ENCODE measurements around the gene QRICH2. TPM values are rescaled to one million over a fixed set of nuclear protein-coding genes. Genes with fewer than 3 reads are reported as not detected.
"Not testable (repeated sequence)": the region's sequence is repeated elsewhere in the genome, so short reads cannot be mapped to it uniquely, and the experiment has no call there.

QRICH2 gene
- total RNA-seq, 4 donors from 2014 or later: 2.0 to 8.4 (median 5.2) TPM

- TF ChIP-seq POLR2A (IDR thresholded peaks at IDR 0.05) (no peak), EP300 (IDR thresholded peaks at IDR 0.05) (no peak)
- TF ChIP-seq, protein P1, sequence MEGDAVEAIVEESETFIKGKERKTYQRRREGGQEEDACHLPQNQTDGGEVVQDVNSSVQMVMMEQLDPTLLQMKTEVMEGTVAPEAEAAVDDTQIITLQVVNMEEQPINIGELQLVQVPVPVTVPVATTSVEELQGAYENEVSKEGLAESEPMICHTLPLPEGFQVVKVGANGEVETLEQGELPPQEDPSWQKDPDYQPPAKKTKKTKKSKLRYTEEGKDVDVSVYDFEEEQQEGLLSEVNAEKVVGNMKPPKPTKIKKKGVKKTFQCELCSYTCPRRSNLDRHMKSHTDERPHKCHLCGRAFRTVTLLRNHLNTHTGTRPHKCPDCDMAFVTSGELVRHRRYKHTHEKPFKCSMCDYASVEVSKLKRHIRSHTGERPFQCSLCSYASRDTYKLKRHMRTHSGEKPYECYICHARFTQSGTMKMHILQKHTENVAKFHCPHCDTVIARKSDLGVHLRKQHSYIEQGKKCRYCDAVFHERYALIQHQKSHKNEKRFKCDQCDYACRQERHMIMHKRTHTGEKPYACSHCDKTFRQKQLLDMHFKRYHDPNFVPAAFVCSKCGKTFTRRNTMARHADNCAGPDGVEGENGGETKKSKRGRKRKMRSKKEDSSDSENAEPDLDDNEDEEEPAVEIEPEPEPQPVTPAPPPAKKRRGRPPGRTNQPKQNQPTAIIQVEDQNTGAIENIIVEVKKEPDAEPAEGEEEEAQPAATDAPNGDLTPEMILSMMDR (IDR thresholded peaks at IDR 0.05): no peak
- no peak overlapping the region for H3K27ac ChIP-seq
- no peaks in the 10 kb centered on the region for H3K9me3 ChIP-seq
- H3K4me1 ChIP-seq: no peaks in the 10 kb centered on the region
- WGBS, 2 donors: 86 to 87% methylated on average over 15 of the region's 15 CpGs
- no peak overlapping the region for H3K4me3 ChIP-seq
- no peaks in the 10 kb centered on the region for H3K27me3 ChIP-seq
- DNase-seq (ENCODE audit: low spot score in 2 of 2): no peak
- H3K36me3 ChIP-seq: peaks cover 0 to 78% (median 6%) of the 10 kb centered on the region in 3 donors
These were observed 6.5 kb upstream of the QRICH2 start for GRCh38 chr17:76314392-76315227.

- DNase-seq (ENCODE audit: low spot score in 2 of 2): no peak
- Histone ChIP-seq H3K27me3 (no peaks in the 10 kb centered on the region), H3K36me3 (peaks cover 0 to 81% (median 6%) of the 10 kb centered on the region in 3 donors), H3K4me1 (no peaks in the 10 kb centered on the region), H3K4me3 (no peak overlapping the region), H3K9me3 (no peaks in the 10 kb centered on the region), H3K27ac (no peak overlapping the region)
- WGBS, 2 donors: 29 to 38% methylated on average over 9 of the region's 9 CpGs
- TF ChIP-seq, protein P1 (IDR thresholded peaks at IDR 0.05): no peak
- no peak for TF ChIP-seq EP300 (IDR thresholded peaks at IDR 0.05)
- no peak for TF ChIP-seq POLR2A (IDR thresholded peaks at IDR 0.05)
These were observed 4.7 kb upstream of the QRICH2 start for GRCh38 chr17:76312735-76313134.

GRCh38 chr17:76309461-76309860 is 1.4 kb upstream of the QRICH2 start:
- TF ChIP-seq, protein P1 (IDR thresholded peaks at IDR 0.05): no peak
- DNase-seq (ENCODE audit: low spot score in 2 of 2): no peak
- Histone ChIP-seq H3K27me3 (no peaks in the 10 kb centered on the region), H3K36me3 (peaks cover 0 to 75% (median 6%) of the 10 kb centered on the region in 3 donors), H3K27ac (no peak overlapping the region), H3K4me3 (no peak overlapping the region), H3K9me3 (no peaks in the 10 kb centered on the region), H3K4me1 (no peaks in the 10 kb centered on the region)
- WGBS, 2 donors: 90 to 94% methylated on average over 4 of the region's 4 CpGs

DNA sequence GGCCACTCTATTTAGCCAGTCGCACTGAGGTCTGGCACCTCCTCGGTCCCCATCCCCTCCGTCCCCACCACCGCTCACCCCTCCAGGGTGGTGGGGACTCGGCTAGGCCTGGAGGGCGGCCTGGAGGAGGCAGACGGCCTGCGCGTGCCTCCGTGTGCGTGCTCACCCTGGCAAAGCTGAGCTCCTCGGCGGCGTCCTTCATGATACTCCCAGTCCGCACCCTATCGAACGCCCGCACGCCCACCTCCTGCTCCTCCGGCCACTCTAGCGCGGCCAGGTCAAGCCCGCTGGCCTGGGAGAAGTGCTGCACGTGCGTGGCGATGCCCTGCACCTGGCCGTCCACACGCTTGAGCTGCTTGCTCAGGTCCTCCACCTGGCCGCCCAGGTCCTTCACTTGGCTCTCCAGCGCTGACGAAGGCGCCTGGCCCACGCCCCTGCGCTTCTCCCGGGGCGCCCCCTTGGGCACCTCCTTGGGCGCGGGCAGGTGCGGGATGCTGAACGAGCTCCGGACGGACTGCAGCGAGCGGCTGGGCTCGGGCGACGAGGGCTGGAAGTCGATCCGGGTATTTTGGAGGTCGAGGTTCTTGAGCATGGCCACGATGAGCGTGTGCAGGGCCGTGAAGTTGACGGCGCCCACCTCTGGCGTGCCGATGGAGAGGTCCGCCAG is 644 bp downstream of the QRICH2 start:
- TF ChIP-seq POLR2A (IDR thresholded peaks at IDR 0.05) (no peak), EP300 (IDR thresholded peaks at IDR 0.05) (no peak)
- TF ChIP-seq, protein P1 (IDR thresholded peaks at IDR 0.05): no peak
- H3K4me1 ChIP-seq: no peaks in the 10 kb centered on the region
- no peak overlapping the region for H3K4me3 ChIP-seq
- no peaks in the 10 kb centered on the region for H3K9me3 ChIP-seq
- H3K27me3 ChIP-seq: no peaks in the 10 kb centered on the region
- no peak overlapping the region for H3K27ac ChIP-seq
- H3K36me3 ChIP-seq: peaks cover 0 to 56% (median 6%) of the 10 kb centered on the region in 3 donors
- WGBS, 2 donors: 96% methylated on average over 57 of the region's 58 CpGs
- no peak for DNase-seq (ENCODE audit: low spot score in 2 of 2)

- 94 to 96% methylated on average over 3 of the region's 3 CpGs for WGBS, 2 donors
- not testable (repeated sequence) for H3K4me1 ChIP-seq; H3K27me3 ChIP-seq; H3K4me3 ChIP-seq; H3K27ac ChIP-seq; H3K9me3 ChIP-seq; DNase-seq (ENCODE audit: low spot score in 2 of 2)
- H3K36me3 ChIP-seq: peaks cover 0 to 38% (median 0%) of the 10 kb centered on the region in 3 donors
These were observed 3.0 kb downstream of the QRICH2 start for GRCh38 chr17:76305135-76305454.

All from tibial nerve (tissue), 4 donors.